Measurements from ENCODE around the gene SOS1.

- TF ChIP-seq, protein P1, sequence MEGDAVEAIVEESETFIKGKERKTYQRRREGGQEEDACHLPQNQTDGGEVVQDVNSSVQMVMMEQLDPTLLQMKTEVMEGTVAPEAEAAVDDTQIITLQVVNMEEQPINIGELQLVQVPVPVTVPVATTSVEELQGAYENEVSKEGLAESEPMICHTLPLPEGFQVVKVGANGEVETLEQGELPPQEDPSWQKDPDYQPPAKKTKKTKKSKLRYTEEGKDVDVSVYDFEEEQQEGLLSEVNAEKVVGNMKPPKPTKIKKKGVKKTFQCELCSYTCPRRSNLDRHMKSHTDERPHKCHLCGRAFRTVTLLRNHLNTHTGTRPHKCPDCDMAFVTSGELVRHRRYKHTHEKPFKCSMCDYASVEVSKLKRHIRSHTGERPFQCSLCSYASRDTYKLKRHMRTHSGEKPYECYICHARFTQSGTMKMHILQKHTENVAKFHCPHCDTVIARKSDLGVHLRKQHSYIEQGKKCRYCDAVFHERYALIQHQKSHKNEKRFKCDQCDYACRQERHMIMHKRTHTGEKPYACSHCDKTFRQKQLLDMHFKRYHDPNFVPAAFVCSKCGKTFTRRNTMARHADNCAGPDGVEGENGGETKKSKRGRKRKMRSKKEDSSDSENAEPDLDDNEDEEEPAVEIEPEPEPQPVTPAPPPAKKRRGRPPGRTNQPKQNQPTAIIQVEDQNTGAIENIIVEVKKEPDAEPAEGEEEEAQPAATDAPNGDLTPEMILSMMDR (IDR thresholded peaks at IDR 0.05; ENCODE audit: low read depth, low read length) = no peak
- TF ChIP-seq EZH2phosphoT487 (IDR thresholded peaks at IDR 0.05; ENCODE audit: low read depth) = no peak
Measured at GRCh38 chr2:39146630-39147029, 25.8 kb upstream of the SOS1 start.

Measured in OCI-LY3 (cell line).